H1 (cell line): Measurements from ENCODE around the gene ARHGAP18.

ENCODE experiments used
- ATF2 ChIP-seq: IDR thresholded peaks from 2 replicates; pipeline ENCODE4 v1.6.1; 2012; ENCODE audit warnings: low read length, inconsistent platforms
- CREB1 ChIP-seq: IDR thresholded peaks from 2 replicates; pipeline ENCODE4 v1.6.1; 2012; ENCODE audit warnings: inconsistent platforms
- EZH2 ChIP-seq: fragments of 200-600 bp; sonication (generic); IDR thresholded peaks from 2 replicates; pipeline ENCODE4 v1.7.1; 2012; ENCODE audit warnings: low read depth, mild to moderate bottlenecking, moderate library complexity, low read length, inconsistent platforms; ENCODE audit not compliant: severe bottlenecking
- MAX ChIP-seq: IDR thresholded peaks from 2 replicates; pipeline ENCODE4 v1.6.1; 2012; ENCODE audit warnings: inconsistent platforms
- RAD21 ChIP-seq, 2 experiments: IDR thresholded peaks in 1 of 2; conservative IDR thresholded peaks in 1 of 2; 2 replicates each; pipeline ENCODE4 v1.6.1; 2011; ENCODE audit warnings: low read depth in 2 of 2, low read length in 2 of 2, improper control_type of control experiment in 1 of 2, inconsistent platforms in 1 of 2, mild to moderate bottlenecking in 1 of 2, moderate library complexity in 1 of 2
- ZNF274 ChIP-seq: IDR thresholded peaks from 2 replicates; pipeline ENCODE4 v1.7.0; 2012; ENCODE audit warnings: low read length, borderline replicate concordance; ENCODE audit errors: extremely low read depth
- TF ChIP-seq, protein P1 (sequence below), 3 experiments: IDR thresholded peaks; 1 replicate in 2 of 3; 2 replicates in 1 of 3; pipeline versions ENCODE4 v1.5.1 to v1.6.1; 2011; ENCODE audit warnings: low read length in 3 of 3, mild to moderate bottlenecking in 3 of 3, inconsistent platforms in 2 of 3, low read depth in 1 of 3, moderate library complexity in 1 of 3; ENCODE audit not compliant: insufficient read depth in 1 of 3; ENCODE audit errors: control extremely low read depth in 1 of 3

DNA sequence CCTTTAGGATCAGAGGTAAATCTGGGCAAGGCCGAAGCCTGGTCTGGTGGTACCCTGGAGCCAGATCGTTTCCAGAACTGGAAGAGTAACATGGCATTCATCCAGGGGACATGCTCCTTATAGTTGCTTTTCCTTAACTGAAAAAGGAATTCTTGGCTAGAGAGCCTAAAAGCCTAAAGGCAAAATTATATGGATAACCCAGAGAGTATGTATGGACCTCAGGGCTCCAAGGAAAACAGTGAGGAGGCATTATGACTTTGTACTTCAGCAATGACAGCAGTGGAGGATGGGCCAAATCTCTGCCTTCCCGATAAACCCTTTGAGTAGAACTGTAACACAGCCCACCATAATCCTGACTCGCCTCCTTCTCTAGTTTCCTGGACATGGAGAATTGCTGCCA is 29.3 kb downstream of the ARHGAP18 start:
- no peak for TF ChIP-seq ZNF274
- TF ChIP-seq, protein P1, sequence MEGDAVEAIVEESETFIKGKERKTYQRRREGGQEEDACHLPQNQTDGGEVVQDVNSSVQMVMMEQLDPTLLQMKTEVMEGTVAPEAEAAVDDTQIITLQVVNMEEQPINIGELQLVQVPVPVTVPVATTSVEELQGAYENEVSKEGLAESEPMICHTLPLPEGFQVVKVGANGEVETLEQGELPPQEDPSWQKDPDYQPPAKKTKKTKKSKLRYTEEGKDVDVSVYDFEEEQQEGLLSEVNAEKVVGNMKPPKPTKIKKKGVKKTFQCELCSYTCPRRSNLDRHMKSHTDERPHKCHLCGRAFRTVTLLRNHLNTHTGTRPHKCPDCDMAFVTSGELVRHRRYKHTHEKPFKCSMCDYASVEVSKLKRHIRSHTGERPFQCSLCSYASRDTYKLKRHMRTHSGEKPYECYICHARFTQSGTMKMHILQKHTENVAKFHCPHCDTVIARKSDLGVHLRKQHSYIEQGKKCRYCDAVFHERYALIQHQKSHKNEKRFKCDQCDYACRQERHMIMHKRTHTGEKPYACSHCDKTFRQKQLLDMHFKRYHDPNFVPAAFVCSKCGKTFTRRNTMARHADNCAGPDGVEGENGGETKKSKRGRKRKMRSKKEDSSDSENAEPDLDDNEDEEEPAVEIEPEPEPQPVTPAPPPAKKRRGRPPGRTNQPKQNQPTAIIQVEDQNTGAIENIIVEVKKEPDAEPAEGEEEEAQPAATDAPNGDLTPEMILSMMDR (IDR thresholded peaks at IDR 0.05; ENCODE audit: control extremely low read depth in 1 of 3, insufficient read depth in 1 of 3, low read depth in 1 of 3, low read length in 3 of 3) = no peak
- TF ChIP-seq EZH2 = no peak
- TF ChIP-seq CREB1 = no peak
- TF ChIP-seq MAX = no peak
- TF ChIP-seq RAD21 (IDR thresholded peaks at IDR 0.05 in 1 of 2, conservative IDR thresholded peaks at IDR 0.05 in 1 of 2; ENCODE audit: low read depth in 2 of 2, low read length in 2 of 2) = no peak
- TF ChIP-seq ATF2 = no peak
